GM12878 (cell line): ENCODE data around the gene DMKN.

ENCODE experiments used
- CBX5 ChIP-seq: sonication (generic); IDR thresholded peaks from 2 replicates; pipeline ENCODE4 v1.6.1; 2016; ENCODE audit warnings: low read depth, moderate library complexity, mild to moderate bottlenecking, inconsistent platforms
- CTCF ChIP-seq, 3 experiments: IDR thresholded peaks in 2 of 3; conservative IDR thresholded peaks in 1 of 3; 2 replicates each; pipeline ENCODE4 v1.5.1; 2011; ENCODE audit warnings: low read depth in 3 of 3, low read length in 3 of 3, mild to moderate bottlenecking in 3 of 3, control low read depth in 2 of 3, moderate library complexity in 2 of 3, inconsistent platforms in 1 of 3, mixed read lengths in 1 of 3; ENCODE audit not compliant: control insufficient read depth in 2 of 3, insufficient read depth in 1 of 3; ENCODE audit errors: extremely low read depth in 1 of 3
- GATAD2B ChIP-seq: fragments of 450-650 bp; conservative IDR thresholded peaks from 2 replicates; pipeline ENCODE4 v1.6.1; 2017; ENCODE audit warnings: low read depth, mild to moderate bottlenecking, moderate library complexity
- HCFC1 ChIP-seq: fragments of 150-350 bp; IDR thresholded peaks from 2 replicates; pipeline ENCODE4 v1.6.1; 2014; ENCODE audit warnings: low read length
- KDM1A ChIP-seq: fragments of 200-600 bp; sonication (generic); IDR thresholded peaks from 2 replicates; pipeline ENCODE4 v1.6.1; 2016; ENCODE audit warnings: borderline replicate concordance
- MAX ChIP-seq: IDR thresholded peaks from 2 replicates; pipeline ENCODE4 v1.6.1; 2012; ENCODE audit warnings: low read depth, low read length, improper control_type of control experiment
- NFIC ChIP-seq: IDR thresholded peaks from 2 replicates; pipeline ENCODE4 v1.6.1; 2012; ENCODE audit warnings: low read depth, mild to moderate bottlenecking, inconsistent platforms, low read length, moderate library complexity
- NR2C1 ChIP-seq: fragments of 450-650 bp; IDR thresholded peaks from 2 replicates; pipeline ENCODE4 v1.6.1; 2017; ENCODE audit warnings: antibody characterized with exemption, mild to moderate bottlenecking, moderate library complexity
- POLR2A ChIP-seq: IDR thresholded peaks from 2 replicates; pipeline ENCODE4 v1.6.1; 2011; ENCODE audit warnings: low read depth, mild to moderate bottlenecking, low read length
- POLR2AphosphoS5 ChIP-seq: IDR thresholded peaks from 2 replicates; pipeline ENCODE4 v1.6.1; 2011; ENCODE audit warnings: mild to moderate bottlenecking, low read length, inconsistent platforms
- SIN3A ChIP-seq: IDR thresholded peaks from 2 replicates; pipeline ENCODE4 v1.6.1; 2012; ENCODE audit warnings: low read depth, low read length, improper control_type of control experiment
- USF2 ChIP-seq: IDR thresholded peaks from 2 replicates; pipeline ENCODE4 v1.6.1; 2011; ENCODE audit warnings: low read depth, low read length, improper control_type of control experiment, borderline replicate concordance
- ZNF24 ChIP-seq: fragments of 450-650 bp; IDR thresholded peaks from 2 replicates; pipeline ENCODE4 v1.6.1; 2017; ENCODE audit warnings: antibody characterized with exemption, mild to moderate bottlenecking
- ZZZ3 ChIP-seq: IDR thresholded peaks from 2 replicates; pipeline ENCODE4 v1.6.1; 2011; ENCODE audit warnings: low read depth; ENCODE audit not compliant: control insufficient read depth, insufficient read length

GRCh38 chr19:35551091-35551810 lies 37.8 kb upstream of the DMKN start:
- no peak for TF ChIP-seq GATAD2B
- no peak for TF ChIP-seq HCFC1
- no peak for TF ChIP-seq ZZZ3
- no peak for TF ChIP-seq CTCF (IDR thresholded peaks at IDR 0.05 in 2 of 3, conservative IDR thresholded peaks at IDR 0.05 in 1 of 3; ENCODE audit: control insufficient read depth in 2 of 3, extremely low read depth in 1 of 3, insufficient read depth in 1 of 3, low read depth in 3 of 3, low read length in 3 of 3)
- no peak for TF ChIP-seq KDM1A
- TF ChIP-seq NFIC, result no peak
- TF ChIP-seq ZNF24, result no peak
- TF ChIP-seq POLR2A, result no peak
- TF ChIP-seq CBX5, result no peak
- TF ChIP-seq USF2, result no peak
- no peak for TF ChIP-seq MAX
- TF ChIP-seq SIN3A, result no peak
- TF ChIP-seq NR2C1, result no peak
- no peak for TF ChIP-seq POLR2AphosphoS5
